PFSK-1 (cell line): ENCODE results near the gene ZW10.

Experiments
- FOXP2 ChIP-seq: optimal IDR thresholded peaks from 2 replicates; pipeline ENCODE3; 2011; ENCODE audit warnings: borderline replicate concordance, control low read depth, inconsistent platforms; ENCODE audit not compliant: insufficient read depth; ENCODE audit errors: extremely low read length, extremely low read depth
- POLR2AphosphoS5 ChIP-seq: IDR thresholded peaks from 2 replicates; pipeline ENCODE4 v1.6.1; 2012; ENCODE audit warnings: low read depth, mild to moderate bottlenecking, control low read depth, low read length, moderate library complexity
- REST ChIP-seq, 2 experiments: IDR thresholded peaks; 2 replicates each; pipeline versions ENCODE4 v1.6.1 to v1.8.0; 2011 to 2012; ENCODE audit warnings: low read depth in 2 of 2, low read length in 2 of 2, control low read depth in 1 of 2, inconsistent platforms in 1 of 2, mild to moderate bottlenecking in 1 of 2, moderate library complexity in 1 of 2; ENCODE audit not compliant: insufficient read depth in 1 of 2
- SIN3A ChIP-seq: IDR thresholded peaks from 2 replicates; pipeline ENCODE4 v1.6.1; 2012; ENCODE audit warnings: mild to moderate bottlenecking, low read length, moderate library complexity, borderline replicate concordance; ENCODE audit not compliant: insufficient read depth
- TAF1 ChIP-seq: IDR thresholded peaks from 2 replicates; pipeline ENCODE4 v1.6.1; 2012; ENCODE audit warnings: low read length, control low read depth, borderline replicate concordance; ENCODE audit not compliant: insufficient read depth

GRCh38 chr11:113693030-113693429 lies 80.5 kb downstream of the ZW10 start:
- TF ChIP-seq POLR2AphosphoS5 (no peak), REST (IDR thresholded peaks at IDR 0.05; ENCODE audit: insufficient read depth in 1 of 2, low read depth in 2 of 2, low read length in 2 of 2) (no peak), SIN3A (no peak), TAF1 (no peak), FOXP2 (no peak)
